Thyroid gland (tissue), 4 donors: ENCODE results near the gene ENOX1. TPM values are rescaled to one million over a fixed set of nuclear protein-coding genes. Genes with fewer than 3 reads are reported as not detected.

Experiments used
- DNase-seq, 2 donors: peaks; one replicate each; pipeline ENCODE4 v3.0.0-alpha.2; 2019
- H3K27ac ChIP-seq, 3 donors: fragments of 200-600 bp; sonication (generic); 1 replicate in 2 of 3; 2 replicates in 1 of 3; pipeline ENCODE4 v1.5.1; 2016 to 2019; ENCODE audit warnings: mild to moderate bottlenecking in 1 of 3, moderate library complexity in 1 of 3
- H3K27me3 ChIP-seq: fragments of 200-600 bp; sonication (generic); one replicate; pipeline ENCODE4 v1.5.1; 2019
- H3K36me3 ChIP-seq, 2 donors: fragments of 200-600 bp; sonication (generic); one replicate each; pipeline ENCODE4 v1.5.1; 2016 to 2019
- H3K4me1 ChIP-seq, 2 donors: fragments of 200-600 bp; sonication (generic); one replicate each; pipeline ENCODE4 v1.5.1; 2017 to 2019
- H3K4me3 ChIP-seq, 3 donors: fragments of 200-600 bp; sonication (generic); replicated peaks in 1 of 3; 1 replicate in 2 of 3; 2 replicates in 1 of 3; pipeline ENCODE4 v1.5.1; 2016; ENCODE audit warnings: mild to moderate bottlenecking in 1 of 3
- H3K9me3 ChIP-seq: fragments of 200-600 bp; sonication (generic); one replicate; pipeline ENCODE4 v1.5.1; 2017
- CTCF ChIP-seq, 6 experiments: fragments of 200-600 bp in 3 of 6; fragments of 450-650 bp in 3 of 6; sonication (generic) in 3 of 6; IDR thresholded peaks; one replicate each; pipeline ENCODE4 v1.5.1; 2016 to 2019; ENCODE audit warnings: antibody characterized with exemption in 6 of 6, mild to moderate bottlenecking in 2 of 6, inconsistent platforms in 1 of 6, moderate library complexity in 1 of 6
- POLR2A ChIP-seq, 2 donors: fragments of 450-650 bp; IDR thresholded peaks; one replicate each; pipeline ENCODE4 v1.6.1; 2017; ENCODE audit warnings: antibody characterized with exemption in 2 of 2, mild to moderate bottlenecking in 2 of 2, moderate library complexity in 1 of 2
- WGBS, 2 donors: methylation state at CpG; one replicate each; pipeline ENCODE4 v1.1.5; 2017; 5-methylcytosine and 5-hydroxymethylcytosine counted together
- intact Hi-C: fragments of 100-400 bp; cut with DNase I; formaldehyde crosslinking; loops from one replicate; pipeline ENCODE4 v1.15.1; 2023
- total RNA-seq, 4 donors: library from RNA; depleted of rRNA; stranded (reverse); fragments of >200 nt; gene quantifications; one replicate each; pipeline ENCODE4 v1.2.3, GENCODE V29; 2016

The ENOX1 gene
- total RNA-seq, 4 donors from 2014 or later = 0.13 to 1.8 (median 0.31) TPM

GRCh38 chr13:43687038-43687437, 99.7 kb downstream of the ENOX1 start:
- WGBS, 2 donors = 72 to 73% methylated on average over 4 of the region's 4 CpGs
- H3K4me3 ChIP-seq = no peak overlapping the region
- no peaks in the 10 kb centered on the region for H3K9me3 ChIP-seq
- peaks cover 3 to 11% of the 10 kb centered on the region in 2 donors for H3K4me1 ChIP-seq
- no peak overlapping the region for H3K27ac ChIP-seq
- H3K27me3 ChIP-seq = no peaks in the 10 kb centered on the region
- intact Hi-C loops = no loop called here
- H3K36me3 ChIP-seq = no peaks in the 10 kb centered on the region
- DNase-seq = no peak
- TF ChIP-seq POLR2A (IDR thresholded peaks at IDR 0.05) = no peak
- TF ChIP-seq CTCF (IDR thresholded peaks at IDR 0.05) = no peak

GRCh38 chr13:43686557-43686956, 100.2 kb downstream of the ENOX1 start:
- Histone ChIP-seq H3K4me3 (no peak overlapping the region), H3K27ac (no peak overlapping the region), H3K27me3 (no peaks in the 10 kb centered on the region), H3K36me3 (no peaks in the 10 kb centered on the region), H3K9me3 (no peaks in the 10 kb centered on the region), H3K4me1 (peaks cover 3 to 11% of the 10 kb centered on the region in 2 donors)
- intact Hi-C loops = no loop called here
- TF ChIP-seq CTCF (IDR thresholded peaks at IDR 0.05) (no peak), POLR2A (IDR thresholded peaks at IDR 0.05) (no peak)
- 37 to 55% methylated on average over 3 of the region's 3 CpGs for WGBS, 2 donors
- peak in 1 of 2 donors; percentile 3 for DNase-seq

GRCh38 chr13:43684963-43685725, 101.6 kb downstream of the ENOX1 start:
- peaks cover 3 to 11% of the 10 kb centered on the region in 2 donors for H3K4me1 ChIP-seq
- WGBS, 2 donors = 88 to 91% methylated on average over 9 of the region's 9 CpGs
- TF ChIP-seq POLR2A (IDR thresholded peaks at IDR 0.05) (no peak), CTCF (IDR thresholded peaks at IDR 0.05) (no peak)
- H3K4me3 ChIP-seq = no peak overlapping the region
- DNase-seq = no peak
- no peaks in the 10 kb centered on the region for H3K27me3 ChIP-seq
- H3K9me3 ChIP-seq = no peaks in the 10 kb centered on the region
- H3K27ac ChIP-seq = no peak overlapping the region
- intact Hi-C loops = no loop called here
- no peaks in the 10 kb centered on the region for H3K36me3 ChIP-seq

- WGBS, 2 donors = 70 to 76% methylated on average over 2 of the region's 2 CpGs
- Histone ChIP-seq H3K36me3 (no peaks in the 10 kb centered on the region), H3K27ac (no peak overlapping the region), H3K4me3 (no peak overlapping the region), H3K9me3 (no peaks in the 10 kb centered on the region), H3K4me1 (peaks cover 3 to 11% of the 10 kb centered on the region in 2 donors), H3K27me3 (no peaks in the 10 kb centered on the region)
- intact Hi-C loops = no loop called here
- TF ChIP-seq POLR2A (IDR thresholded peaks at IDR 0.05) = no peak
- TF ChIP-seq CTCF (IDR thresholded peaks at IDR 0.05) = no peak
- no peak for DNase-seq
Observed at GRCh38 chr13:43682701-43683100, 104.1 kb downstream of the ENOX1 start.

GRCh38 chr13:43676320-43676719, 110.5 kb downstream of the ENOX1 start:
- H3K4me3 ChIP-seq = no peak overlapping the region
- intact Hi-C loops = no loop called here
- H3K27ac ChIP-seq = no peak overlapping the region
- 92 to 100% methylated on average over 1 of the region's 1 CpG for WGBS, 2 donors
- no peak for DNase-seq
- H3K4me1 ChIP-seq = no peaks in the 10 kb centered on the region
- H3K36me3 ChIP-seq = no peaks in the 10 kb centered on the region
- no peaks in the 10 kb centered on the region for H3K9me3 ChIP-seq
- TF ChIP-seq CTCF (IDR thresholded peaks at IDR 0.05) (no peak), POLR2A (IDR thresholded peaks at IDR 0.05) (no peak)
- H3K27me3 ChIP-seq = no peaks in the 10 kb centered on the region
